HPDE6-E6E7 (cell line): ENCODE measurements around the gene ZCCHC18.

ENCODE experiments used
- DNase-seq: peaks from one replicate; pipeline ENCODE4 v3.0.0; 2011; ENCODE audit warnings: missing footprints; ENCODE audit errors: extremely low spot score

Gene ZCCHC18

DNA sequence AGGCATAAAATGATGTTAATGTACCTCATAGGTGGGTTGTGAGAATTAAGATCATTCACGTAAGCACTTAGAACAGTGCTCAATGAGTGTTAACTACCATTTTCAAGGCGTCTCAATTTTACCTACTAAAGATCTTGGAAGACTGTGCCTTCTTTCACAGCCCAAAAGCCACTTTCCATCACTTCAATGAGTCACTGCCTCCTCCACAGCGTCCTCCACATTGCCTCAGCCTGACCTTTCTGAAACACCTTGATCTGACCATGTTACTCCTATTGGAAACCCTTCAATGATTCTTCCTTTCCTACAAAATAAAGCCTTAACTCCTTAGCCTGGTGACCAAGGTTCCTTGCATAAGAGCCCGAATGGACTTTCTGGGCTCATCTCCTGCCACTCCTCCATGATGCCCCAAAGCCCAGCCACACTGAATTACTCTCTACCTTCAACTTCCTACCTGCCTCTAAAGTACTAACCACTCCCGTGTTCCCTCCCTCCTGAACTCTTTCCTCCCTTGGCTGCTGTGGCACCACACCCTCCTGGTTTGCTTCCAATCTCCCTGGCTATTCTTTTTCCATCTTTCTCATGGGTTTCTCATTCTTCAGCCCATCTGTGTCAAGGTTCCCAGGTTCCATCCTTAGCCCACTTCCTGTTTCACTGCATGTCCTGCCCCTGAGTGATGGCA lies 22.4 kb downstream of the ZCCHC18 start:
- DNase-seq, result no peak

DNA sequence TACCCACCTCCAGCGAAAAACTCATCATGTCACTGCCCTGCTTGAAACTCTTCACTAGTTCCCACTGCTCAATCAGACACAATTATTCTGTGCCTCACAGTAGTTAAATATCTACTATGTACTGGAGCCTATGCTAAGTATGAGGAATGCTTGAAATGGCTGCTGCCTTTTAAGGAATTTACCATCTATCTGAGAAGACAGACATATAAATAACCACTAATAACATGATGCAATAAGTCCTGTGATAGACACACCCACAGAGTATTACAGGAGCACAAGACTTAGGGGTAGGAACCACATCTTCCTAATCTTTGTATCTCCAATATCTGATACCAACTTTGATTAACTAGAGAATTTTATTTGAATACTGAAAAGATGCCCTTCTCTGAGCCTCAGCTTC lies 23.4 kb downstream of the ZCCHC18 start:
- DNase-seq, result no peak

DNA sequence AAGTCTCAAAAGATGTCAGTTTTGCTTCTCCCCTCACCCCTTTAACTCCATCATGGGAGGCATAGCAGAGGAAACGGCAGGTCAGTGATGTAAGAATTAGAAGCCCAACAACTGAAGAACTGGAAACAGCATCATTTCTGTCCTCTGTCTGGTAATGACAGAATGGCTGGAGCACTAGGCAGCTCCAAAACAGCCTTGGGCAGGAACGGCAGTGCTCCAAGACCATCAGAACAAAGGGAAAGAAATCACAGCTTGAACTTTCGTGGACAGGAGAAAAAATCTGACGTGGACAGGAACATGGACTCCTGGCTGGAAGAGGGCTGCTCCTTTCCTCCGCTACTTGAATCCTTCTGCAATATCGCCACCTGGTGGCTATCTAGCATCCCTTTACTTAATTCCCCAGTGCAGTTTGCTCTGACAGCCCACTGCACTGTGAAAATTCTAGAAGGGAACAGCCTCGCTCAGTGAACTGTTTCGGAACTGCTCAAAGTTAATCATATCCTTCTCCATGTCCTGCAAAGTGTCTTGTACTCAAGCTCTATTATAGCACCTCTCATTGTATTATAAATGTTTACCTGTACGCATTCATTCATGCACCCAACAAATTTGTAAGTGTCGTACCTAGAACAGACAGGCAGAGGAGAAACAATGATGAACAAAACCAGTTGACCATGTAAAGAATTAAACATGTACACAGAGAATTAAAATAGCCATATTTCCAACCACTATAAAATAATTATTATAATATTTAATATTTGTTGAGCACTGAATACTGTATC lies 24.1 kb downstream of the ZCCHC18 start:
- DNase-seq, result peak; percentile 67

DNA sequence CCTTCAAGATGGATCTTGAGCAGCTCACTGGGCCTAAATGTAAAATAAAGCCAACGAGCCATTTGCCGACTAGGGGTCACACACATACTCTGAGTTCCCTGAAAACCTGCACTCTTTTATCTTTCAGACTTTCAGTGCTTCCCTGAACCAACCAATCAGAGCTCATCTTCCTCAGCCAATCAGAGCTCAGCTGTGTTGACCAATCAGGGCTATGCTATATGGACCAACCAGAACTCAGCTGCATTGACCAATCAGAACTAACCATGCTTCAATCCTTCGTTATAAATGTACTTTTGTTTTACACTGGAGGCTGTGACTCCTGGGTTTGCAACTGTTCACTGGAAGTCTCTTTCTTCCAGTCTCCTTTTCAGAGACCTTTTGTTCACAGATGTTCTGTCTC lies 25.2 kb downstream of the ZCCHC18 start:
- DNase-seq, result no peak

DNA sequence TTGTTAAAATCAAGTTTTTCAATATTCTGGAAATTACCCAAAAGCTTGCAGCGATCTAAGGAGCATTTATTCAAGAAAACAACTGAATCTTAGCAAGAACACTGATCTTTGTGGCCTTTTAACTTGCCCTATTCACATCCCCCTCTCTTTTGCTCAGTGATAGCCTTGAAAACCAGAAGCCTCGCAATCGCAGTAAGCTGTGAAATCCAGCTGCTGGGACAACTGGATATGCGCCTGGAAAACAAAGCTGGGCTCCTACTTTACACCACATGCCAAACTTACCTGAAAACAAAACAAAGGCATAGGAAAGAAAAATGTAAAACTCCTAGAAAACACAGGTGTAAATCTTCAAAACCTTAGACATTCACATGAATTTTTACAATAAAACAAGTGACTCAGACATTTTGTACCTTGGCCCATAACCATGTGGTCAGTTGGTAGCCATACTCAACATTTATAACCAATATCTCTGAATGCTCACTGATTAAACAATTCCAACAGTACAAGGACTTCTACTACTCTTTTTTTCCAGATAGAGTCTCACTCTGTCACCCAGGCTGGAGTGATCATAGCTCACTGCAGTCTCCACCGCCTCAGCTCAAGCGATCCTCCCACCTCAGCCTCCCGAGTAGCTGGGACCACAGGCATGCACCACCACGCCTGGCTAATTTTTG lies 28.9 kb downstream of the ZCCHC18 start:
- DNase-seq, result no peak

DNA sequence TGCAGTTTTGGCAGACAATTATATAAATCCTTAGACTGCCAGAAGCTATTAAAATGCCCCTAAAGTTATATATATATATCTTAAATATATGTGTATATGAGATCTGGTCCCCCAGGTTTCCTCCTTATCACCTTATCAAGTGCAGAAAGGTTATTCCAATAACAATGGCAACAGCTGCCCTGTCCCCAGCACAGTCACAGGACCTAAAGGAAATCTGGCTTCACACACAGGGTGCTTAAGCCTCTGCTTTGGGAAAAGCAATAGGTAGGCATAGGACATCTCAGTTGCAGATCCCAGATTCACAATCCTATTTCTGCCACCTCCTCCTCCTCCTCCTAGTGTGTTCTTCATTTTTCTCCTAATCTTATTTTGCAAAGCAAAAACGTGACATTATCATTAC lies 38.7 kb downstream of the ZCCHC18 start:
- no peak for DNase-seq

DNA sequence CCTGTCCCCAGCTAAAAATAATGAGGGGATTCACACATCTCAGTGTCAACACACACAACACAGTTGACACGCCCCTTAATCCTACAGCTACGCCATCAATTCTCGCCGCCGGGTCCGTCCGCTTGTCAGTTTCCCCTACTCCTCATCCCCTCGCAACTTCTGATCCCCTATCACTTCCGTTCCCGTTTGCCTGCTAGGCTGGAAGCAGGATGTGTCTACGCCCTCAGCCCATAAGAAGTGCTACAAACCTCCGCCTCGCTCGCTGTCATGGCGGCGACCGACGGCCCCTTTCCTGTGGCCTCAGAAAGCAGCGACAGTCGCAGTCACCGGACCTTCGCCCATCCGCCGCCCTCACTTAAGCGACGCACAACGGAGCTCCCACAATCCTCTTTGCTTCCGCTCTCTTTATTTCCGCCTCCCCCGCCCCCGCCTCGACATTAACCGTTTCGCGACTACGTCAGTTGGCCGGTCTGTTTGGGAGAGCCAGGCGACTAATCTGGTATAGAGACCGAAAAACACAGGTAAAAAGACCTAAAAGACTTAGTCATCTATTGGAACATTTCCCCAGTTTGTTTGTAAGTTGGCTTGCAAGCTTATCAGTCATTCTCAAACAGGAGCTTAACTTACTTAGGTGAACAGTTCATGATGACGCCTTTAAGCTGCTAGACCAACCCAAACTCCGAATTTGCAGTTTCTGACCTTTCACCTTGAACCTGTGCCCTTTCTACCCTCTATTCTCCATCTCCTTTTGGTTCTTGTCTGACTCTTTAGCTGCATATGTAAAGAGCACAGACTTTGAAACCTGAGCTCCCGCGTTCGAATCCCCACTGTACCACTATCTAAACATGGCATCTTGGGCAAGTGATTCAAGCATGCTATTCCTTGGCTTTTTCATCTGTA lies 44.6 kb downstream of the ZCCHC18 start, which contains the start of gene SLC25A53:
Gene SLC25A53 (minus strand): TSS at position 380 of the 900 bp plus-strand sequence. CDS start 51,752 bp downstream, outside the sequence.
- DNase-seq, result peak; percentile 50
